NCI-H1417 treated with DMSO at 0.1 percent for 48 hours (cell line): ENCODE measurements around the gene NCBP1.
A peak's percentile ranks its signal among the peaks of the same experiment; 100 is the strongest.
"Not testable (repeated sequence)": the region's sequence is repeated elsewhere in the genome, so short reads cannot be mapped to it uniquely, and the experiment has no call there.

Experiments
- DNase-seq: peaks from one replicate; lab custom pipeline; 2025; lab: John Stamatoyannopoulos, UW

Gene NCBP1, protein sequence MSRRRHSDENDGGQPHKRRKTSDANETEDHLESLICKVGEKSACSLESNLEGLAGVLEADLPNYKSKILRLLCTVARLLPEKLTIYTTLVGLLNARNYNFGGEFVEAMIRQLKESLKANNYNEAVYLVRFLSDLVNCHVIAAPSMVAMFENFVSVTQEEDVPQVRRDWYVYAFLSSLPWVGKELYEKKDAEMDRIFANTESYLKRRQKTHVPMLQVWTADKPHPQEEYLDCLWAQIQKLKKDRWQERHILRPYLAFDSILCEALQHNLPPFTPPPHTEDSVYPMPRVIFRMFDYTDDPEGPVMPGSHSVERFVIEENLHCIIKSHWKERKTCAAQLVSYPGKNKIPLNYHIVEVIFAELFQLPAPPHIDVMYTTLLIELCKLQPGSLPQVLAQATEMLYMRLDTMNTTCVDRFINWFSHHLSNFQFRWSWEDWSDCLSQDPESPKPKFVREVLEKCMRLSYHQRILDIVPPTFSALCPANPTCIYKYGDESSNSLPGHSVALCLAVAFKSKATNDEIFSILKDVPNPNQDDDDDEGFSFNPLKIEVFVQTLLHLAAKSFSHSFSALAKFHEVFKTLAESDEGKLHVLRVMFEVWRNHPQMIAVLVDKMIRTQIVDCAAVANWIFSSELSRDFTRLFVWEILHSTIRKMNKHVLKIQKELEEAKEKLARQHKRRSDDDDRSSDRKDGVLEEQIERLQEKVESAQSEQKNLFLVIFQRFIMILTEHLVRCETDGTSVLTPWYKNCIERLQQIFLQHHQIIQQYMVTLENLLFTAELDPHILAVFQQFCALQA

DNA sequence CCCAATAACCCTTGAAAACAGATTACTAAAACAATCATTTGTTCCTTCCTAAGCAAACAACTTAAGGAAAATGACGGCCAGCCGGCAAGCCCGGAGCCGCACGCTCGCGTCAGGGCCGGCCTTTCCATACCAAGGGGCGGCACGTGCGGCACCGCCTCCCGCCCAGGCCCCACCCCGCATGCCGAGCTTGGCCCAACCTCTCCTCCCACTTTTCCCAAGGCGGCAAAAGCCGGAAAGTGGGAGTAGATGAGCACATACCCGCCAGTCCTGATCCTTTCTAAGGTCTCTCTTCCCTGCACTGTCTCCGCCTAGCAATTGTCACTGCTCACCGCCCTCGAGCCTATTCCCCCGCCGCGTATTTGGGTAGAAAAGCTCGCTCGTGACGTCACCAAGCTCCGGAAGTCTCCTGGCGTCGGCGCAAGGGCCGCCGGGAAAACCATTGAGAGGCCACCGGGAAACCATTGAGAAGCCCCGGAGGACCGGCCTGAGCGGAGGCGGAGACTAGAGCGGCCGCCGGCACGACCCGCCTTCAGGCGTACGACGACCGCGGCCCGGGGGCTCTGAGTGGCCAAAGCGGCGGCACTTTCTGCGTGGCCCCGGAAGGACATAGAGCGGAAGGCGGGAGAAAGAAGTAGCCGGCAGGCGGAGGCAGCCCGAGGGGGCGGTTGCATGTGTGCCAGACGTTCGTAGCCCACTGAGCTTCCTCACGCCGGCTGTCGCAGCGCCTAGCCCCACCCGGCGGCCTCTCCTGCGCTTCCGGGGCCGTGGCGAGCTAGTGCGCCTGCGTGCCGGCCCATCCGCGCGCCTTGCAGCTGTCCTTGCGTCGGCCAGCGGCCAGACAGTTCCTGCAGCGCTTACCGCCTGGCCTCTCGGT lies at the start of gene NCBP1, which contains the start of gene TSTD2:
TSS of gene NCBP1 (plus strand) at position 837 of the 874 bp plus-strand sequence. CDS start 61 bp downstream, outside the sequence.
TSS of gene TSTD2 (minus strand) at position 384 of the 874 bp plus-strand sequence. CDS start 5,806 bp downstream, outside the sequence.
- peak; percentile 99 for DNase-seq

DNA sequence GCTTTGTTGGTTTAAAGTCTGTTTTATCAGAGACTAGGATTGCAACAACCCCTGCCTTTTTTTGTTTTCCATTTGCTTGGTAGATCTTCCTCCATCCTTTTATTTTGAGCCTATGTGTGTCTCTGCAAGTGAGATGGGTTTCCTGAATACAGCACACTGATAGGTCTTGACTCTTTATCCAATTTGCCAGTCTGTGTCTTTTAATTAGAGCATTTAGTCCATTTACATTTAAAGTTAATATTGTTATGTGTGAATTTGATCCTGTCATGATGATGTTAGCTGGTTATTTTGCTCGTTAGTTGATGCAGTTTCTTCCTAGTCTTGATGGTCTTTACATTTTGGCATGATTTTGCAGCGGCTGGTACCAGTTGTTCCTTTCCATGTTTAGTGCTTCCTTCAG lies 48.8 kb upstream of the NCBP1 start:
- DNase-seq = not testable (repeated sequence)

DNA sequence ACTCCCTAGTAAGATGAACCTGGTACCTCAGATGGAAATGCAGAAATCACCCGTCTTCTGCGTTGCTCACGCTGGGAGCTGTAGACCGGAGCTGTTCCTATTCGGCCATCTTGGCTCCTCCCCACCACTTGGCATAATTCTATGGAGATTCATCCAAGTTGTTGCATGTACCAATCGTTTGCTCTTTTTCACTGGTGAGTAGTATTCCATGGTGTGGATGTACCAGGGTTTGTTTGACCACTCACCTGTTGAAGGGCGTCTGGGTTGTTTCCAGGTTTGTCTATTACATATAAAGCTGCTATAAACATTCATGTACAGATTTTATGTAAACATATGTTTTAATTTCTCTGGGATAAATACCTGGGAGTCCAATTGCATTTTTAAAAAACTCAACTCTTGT lies 46.7 kb upstream of the NCBP1 start:
- not testable (repeated sequence) for DNase-seq

DNA sequence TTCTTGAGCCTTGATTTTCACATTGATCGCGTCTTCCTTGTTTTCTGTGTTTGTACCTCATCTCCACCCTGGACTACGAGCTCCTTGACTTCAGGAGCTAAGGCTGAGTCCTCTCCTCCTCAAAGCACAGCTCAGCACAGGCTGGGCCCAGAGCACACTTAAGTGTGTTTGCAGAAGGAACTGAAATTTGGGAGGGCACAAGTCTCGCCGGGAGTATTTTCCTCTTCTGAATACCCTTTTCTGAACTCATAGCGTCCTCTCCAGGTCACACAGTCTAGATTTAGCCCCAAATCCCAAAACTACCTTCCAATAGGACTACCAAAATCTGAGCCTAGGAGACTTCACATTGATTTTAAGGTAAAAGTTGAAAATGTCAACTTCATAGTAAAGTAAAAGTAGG lies 42.1 kb upstream of the NCBP1 start:
- no peak for DNase-seq

DNA sequence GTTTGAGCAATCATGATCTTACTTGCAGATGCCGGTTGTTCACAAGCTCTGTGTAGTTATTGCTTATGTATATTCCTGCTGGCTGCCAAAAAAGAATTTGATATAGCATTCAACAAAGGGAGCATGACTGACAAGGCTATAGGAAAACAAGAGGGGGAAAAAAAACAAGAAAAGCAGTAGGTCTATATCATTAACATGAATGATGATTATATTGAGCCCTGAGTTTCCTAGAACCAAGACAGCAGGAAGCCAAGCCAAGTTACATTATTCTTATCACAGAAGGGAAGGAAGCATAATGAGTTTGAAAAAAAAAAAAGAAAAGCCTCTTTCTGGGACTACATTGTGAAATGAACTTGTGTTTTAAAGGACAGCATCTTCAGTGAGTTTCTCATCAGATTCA lies 41.5 kb upstream of the NCBP1 start:
- DNase-seq = no peak

DNA sequence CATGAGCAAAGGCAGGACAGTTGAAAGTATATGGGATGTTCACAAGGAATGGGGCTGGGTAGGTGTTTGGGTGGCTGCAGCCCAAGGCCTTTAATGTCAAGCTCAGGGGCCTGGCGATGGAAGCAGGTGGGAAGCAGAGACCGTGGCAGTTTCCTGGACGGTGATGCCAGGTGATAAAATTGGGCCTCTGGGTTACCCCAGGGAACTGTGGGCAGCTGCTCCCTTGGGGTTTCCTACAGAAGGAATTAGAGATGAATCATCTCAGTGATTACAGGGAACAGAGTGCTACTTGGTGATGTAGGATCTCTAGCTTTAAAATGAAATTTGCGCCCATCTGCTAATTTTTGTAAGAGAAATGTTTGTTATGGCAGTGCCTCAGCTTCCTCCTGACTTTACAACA lies 39.7 kb upstream of the NCBP1 start:
- no peak for DNase-seq

DNA sequence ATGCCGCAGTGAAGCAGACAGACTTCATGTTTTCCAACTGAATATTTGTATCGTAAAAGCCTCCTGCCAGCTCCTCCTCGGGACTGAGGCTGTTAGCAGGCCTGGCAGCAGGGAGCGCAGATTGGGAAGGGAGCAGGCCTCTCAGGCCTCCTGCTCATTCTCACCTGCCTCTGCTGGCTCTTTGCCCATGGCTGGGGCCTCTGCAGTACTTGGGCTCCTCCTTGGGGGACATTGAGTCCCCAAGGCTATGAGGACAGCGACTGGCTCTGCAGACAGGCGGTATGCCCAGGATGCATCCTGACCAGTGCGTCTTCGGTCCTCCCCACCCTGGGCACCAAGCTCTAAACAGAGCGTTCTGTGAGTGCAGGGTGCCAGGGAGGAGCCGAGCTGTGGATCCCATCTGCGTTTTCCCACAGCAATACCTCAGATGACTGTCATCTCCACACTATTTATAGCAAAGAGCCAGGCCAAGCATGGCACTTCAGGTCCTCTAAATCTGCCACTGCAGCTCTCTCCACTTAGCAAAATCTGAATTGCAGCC lies 39.2 kb upstream of the NCBP1 start:
- no peak for DNase-seq

DNA sequence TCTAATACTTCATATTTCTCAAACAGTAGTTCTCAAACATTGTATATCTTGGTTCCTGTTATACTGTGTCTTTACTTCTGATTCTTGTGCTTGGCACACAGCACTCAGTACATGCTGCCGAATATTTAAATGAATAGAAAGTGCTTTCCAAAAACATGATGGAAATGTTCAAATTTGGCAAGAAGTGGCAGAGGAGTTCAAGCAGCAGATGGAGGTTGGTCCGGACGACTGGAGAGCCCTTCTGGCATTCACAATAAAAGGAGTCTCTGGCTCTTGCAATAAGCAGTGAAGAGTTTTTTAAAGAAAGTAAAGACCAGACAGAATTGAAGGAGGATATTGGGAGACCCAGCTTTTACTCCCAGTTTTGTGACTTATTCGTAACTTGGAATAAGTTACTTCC lies 36.7 kb upstream of the NCBP1 start:
- DNase-seq = no peak

DNA sequence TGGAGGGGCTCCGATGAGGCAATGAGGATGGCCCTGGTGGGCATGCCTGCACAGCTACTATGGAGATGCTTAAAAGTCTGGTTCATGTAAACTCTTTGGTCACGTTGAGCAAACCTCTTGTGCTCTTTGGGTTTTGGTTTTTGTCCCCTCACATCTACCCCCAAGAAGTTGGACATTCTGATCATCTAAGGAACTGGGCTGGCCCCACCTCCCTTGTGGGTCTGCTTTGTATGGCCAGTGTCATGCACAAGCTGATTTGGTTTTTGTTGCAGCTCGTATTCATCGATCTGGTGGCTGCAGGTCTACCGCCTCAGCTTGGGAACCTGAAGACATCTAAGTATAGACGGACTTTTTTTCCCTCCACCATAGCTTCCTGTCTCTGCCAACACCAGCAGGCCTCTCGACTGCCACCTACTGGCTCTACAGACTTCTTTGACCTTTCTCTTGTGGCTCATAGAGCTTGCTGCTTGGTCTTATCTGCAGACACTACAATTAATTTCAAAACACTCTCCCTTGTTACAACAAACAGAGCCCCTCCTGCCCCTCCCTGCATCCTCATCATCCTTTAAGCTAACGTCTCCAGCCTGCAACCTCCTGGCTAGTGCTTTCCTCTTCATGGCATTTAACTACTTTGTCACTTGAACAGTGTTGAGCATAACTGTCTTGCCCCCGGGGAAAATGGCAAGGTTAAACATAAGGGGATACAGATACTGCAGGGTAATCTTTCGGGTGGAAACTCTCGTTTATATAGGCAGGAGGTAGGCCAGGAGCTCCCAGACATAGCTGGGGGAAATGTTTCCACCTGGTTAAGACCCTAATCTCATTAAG lies 34.9 kb upstream of the NCBP1 start:
- peak; percentile 16 for DNase-seq

DNA sequence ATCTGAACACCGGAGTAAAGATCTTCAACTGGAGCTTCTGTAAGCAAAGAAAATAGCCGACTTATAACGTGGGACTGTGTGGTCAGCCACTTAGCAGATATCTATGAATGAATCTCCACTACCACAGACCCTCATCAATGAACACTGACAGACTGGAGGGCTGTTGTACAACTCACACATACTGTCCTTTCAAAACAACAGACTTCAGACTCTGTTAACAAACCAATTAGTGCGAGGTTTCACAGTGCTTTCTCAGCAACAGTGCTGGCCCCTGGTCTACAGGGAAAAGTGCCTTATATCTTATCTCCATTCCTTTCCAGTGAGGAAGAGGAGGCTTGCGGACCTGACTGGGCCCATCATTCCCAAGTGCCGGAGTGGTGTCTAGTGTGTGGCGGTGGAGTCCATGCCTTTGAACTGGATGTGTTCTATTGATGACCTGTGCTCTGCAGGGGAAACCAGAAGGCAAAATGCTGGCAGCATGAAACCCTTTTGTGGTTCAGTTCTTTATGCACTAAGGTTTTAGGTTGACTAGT lies 34.2 kb upstream of the NCBP1 start:
- DNase-seq = no peak

DNA sequence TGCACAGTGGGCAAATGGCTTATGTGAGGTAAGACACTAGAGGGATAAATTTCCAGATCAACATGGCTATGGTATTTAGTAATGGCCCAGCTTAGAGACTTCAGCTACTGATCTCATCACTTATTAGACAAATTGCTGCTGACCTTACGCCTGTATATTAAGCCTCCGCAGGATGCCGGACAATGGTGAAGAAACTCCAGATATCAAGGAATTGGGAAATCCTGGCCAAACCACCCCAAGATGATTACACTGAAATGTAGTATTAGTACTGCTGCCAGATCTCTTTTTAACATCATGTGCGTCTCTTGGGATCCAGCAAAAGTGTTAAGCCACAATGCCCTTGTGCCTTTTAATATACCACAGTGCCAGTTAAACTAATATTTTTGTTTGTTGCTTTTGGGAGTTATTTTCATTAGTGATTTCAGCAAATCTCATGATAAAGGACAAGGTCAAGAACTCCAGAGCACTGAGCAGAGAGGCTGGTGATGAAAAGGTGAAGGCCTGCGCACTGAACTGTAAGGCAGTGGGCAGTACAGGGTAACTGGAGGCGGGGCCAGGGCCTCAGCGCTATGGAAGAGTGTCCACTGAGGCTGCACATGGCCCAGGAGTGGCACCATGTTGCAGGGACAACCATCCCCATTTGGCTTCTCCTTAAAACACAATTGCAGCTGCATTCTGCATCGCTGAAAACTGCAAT lies 32.9 kb upstream of the NCBP1 start:
- DNase-seq = no peak

DNA sequence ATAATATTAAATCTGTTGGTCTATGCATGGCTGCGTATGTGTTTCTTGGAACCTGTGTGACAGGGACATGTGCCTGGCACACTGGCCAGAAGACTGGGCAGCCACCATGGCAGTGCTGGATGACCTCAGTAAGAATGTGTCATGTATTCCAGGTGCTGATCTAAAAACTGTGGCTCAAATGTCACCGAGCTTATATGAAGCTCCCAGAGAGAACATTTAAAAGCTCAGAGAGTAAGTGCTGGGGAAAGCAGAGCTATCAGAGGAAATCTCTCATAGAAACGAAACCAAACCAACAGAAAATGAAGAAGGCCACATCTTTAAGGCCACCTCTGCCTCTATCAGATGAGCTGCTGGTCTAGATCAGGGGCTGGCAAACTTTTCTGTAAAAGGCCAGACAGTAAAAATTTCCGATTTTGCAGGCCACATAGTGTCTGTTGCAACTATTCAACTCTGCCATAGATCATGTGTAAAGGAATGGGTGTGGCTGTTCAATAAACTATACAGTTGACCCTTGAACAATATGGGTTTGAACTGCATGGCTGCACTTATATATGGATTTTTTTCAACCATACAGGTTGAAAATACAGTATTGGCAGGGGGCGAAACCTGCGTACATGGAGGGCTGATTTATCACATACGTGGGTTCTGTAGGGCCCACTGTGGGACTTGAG lies 32.3 kb upstream of the NCBP1 start:
- no peak for DNase-seq

DNA sequence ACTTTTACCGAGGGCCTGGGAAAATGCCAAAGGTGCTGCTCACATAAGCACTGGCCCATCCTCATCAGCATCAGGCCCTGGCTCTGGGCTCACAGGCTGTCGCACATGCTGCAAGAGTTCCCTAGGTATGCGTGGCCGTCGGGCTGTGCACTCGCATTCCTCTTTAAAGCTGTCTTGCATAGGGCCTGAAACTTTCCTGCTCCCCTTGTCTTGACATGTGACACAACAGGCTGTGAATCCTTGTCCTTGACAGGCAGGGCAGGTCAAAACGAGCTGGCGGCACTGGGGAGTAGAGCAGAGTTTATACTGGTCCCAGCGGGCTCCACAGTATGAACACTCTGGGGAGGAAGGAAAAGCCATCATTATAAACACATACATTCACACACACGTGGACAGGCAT lies 31.2 kb upstream of the NCBP1 start:
- no peak for DNase-seq

DNA sequence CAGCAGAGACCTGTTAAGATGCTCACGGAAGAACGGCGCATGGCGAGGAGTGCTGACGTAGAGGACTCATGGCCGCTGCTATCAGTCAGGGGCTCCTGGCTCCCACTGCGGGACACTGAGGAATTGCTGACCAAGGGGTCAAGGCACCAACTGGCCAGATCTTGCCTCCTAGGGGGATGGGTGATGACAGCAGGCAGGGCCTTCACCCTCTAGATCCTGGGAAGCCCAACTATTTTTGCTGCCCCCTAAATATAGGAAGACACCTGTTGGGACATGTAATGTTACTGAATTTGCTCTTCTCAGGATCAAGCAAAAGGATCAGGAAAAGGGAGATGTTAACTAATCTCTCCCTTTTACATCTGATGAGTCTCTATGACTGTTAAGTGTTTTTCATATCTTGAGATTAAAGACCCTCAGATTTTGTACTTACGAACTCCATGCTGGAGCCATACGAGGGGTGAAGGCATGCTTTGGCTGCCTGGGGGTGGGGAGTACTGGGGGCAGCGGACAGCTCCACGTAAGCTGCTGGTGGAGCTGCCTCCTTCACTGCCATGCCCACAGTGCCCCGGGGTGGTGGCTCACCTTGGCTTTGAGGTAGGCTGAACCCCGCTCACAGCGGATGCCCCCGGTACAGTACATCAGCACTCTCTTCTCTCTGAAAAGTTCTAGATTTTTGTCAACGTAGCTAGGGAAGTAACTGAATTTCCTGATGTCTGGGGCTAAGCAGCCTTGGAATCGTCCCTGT lies 28.5 kb upstream of the NCBP1 start:
- DNase-seq = no peak

DNA sequence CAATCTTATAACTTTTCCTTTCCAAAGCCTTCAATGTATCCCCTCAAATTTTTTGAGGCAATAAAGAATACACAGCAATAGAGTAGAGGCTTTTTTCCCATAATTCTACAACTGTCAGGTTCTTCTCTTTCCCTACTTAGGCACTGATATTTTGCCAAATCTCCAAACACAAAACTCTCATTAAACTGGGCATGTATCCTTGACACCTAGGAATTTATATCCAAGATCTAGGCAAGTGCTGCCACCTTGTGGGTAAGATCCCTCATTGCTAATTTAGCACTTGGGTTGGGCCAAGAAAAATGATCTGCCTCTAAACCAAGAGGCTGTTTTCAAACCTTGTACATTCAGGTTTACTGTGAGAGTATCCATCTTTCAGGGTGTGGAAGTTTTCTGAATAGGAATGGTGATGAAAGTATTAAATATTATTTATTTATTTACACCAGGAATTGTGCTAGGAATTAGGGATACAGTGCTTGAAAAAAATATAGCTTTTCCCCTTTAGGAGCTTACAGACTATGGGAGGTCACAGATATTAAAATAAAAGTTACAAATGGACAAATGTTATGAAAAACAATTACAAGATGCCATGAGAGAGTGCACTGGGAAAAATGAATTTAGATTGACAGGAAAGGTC lies 18.1 kb upstream of the NCBP1 start:
- peak; percentile 26 for DNase-seq

DNA sequence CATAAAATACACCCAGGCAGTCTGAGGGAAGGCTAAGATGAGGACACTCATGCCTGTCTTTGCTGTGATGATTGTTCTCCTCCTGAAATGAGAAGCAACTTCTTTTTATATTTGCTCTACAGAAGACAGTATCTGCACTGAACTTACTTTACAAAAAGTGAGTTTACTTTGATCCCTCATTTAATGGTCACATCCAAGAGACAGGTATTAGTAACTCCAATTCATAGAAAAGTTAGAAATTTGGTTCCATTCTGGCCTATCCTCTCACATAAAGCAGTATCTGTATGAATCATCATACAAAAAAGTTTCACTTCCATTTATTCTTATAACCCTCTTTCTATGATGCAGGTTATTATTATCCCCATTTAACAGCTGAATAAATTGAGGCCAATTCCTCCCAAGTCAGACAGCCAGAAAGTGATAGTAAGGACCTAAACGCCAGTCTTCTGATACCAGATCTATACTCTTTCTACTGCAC lies 15.6 kb upstream of the NCBP1 start:
- DNase-seq = no peak

DNA sequence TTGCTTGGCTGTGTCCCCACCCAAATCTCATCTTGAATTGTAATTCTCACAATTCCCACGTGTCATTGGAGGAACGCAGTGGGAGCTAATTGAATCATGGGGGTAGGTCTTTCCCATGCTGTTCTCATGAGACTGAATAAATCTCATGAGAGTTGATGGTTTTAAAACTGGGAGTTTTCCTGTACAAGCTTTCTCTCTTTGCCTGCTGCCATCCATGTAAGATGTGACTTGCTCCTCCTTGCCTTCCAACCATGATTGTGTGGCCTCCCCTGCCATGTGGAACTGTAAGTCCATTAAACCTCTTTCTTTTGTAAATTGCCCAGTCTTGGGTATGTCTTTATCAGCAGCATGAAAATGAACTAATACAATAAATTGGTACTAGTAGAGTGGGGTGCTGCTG lies 13.6 kb upstream of the NCBP1 start:
- DNase-seq = not testable (repeated sequence)

DNA sequence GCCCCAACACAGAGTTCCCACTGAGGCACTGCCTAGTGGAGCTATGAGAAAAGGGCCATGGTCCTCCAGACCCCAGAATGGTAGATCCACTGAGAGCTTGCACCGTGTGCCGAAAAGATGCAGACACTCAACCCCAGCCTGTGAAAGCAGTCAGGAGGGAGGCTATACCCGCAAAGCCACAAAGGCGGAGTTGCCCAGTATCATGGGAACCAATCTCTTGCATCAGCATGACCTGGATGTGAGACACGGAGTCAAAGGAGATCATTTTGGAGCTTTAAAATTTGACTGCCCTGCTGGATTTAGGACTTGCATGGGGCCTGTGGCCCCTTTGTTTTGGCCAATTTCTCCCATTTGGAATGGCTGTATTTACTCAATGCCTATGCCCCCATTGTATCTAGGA lies 11.1 kb upstream of the NCBP1 start:
- not testable (repeated sequence) for DNase-seq
